ENCODE results near the gene AOC1.

AOC1 gene

GRCh38 chr7:150835702-150836280, 16.5 kb upstream of the AOC1 start:
- no peak for DNase-seq (ENCODE audit: low read depth in 2 of 2)

GRCh38 chr7:150838965-150839650, 13.2 kb upstream of the AOC1 start:
- DNase-seq (ENCODE audit: low read depth in 2 of 2), result no peak

DNA sequence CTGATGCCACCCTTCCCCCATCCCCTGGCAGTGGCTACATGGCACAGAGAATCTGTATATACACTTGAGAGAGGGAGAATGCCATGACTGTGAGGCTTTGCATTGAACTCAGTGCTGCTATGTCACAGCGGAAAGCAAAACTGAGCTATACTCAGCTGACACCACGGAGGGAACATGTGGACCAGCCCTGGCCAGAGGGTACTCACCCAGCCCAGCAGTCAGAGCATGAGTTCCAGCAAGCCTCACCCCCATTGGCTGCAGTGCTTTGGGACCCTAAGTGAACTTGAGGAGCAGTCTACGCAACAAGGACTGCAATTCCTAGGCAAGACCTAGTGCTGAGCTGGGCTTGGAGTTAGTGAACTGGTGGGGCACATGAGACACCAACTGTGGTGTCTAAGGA, 10.3 kb upstream of the AOC1 start:
- no peak for DNase-seq (ENCODE audit: low read depth in 2 of 2)

DNA sequence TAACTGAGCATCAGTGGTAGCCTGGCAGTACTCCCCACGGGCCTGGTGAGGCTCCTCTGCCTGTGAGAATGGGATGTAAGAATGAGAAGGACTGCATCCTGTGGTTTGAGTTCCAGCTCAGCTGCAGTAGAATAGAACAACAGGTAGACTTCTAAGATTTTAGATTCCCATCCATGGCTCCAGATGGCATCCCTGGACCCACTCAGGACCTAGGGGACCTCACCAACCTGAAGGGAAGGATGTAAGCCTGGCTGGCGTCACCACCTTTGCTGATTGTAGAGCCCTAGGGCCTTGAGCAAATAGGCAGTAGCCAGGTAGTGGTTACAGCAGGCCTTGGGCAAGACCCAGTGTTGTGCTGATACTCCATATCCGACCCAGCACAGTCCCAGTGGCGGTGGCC, 9.6 kb upstream of the AOC1 start:
- DNase-seq (ENCODE audit: low read depth in 2 of 2), result no peak

- DNase-seq (ENCODE audit: low read depth in 2 of 2), result no peak
These were observed 6.9 kb upstream of the AOC1 start for GRCh38 chr7:150845421-150845861.

DNA sequence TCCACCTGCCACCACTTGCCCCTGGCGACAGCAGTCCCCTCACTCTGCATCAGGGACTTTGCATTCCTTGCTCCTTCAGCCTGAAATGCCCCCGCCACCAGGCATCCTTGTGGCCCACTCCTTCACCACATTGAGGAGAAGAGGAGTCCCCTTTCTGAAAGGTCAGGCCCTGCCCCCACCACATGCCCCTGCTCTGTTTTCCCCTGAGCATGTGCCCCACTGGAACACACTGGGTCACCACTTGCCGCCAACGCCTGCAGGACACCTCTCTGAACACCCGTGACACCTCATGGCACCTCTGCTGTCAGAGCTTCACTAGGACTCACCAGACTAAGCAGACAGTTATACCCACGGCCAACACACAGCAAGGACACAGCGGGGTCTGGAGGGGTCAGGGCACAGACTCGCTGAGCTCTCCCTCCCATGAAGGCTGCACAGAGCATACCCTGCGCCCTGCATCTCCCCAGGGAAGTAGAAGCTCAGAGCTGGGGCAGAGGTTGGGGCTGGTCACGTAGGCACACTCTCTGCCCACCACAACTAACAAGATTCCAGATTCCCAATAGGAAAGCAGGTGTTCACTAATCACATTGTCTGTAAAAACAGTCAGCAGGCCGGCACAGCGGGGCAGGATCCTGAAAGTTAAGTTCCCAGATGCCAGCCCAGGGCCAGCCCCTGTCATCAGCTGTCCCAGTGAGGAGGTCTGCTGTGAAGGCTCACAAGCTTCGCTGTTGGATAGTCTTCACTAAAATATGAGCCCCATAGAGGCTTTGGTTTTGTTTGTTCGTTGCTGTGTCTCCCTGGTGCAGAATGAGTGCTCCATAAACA, 5.8 kb upstream of the AOC1 start:
- no peak for DNase-seq (ENCODE audit: low read depth in 2 of 2)

DNA sequence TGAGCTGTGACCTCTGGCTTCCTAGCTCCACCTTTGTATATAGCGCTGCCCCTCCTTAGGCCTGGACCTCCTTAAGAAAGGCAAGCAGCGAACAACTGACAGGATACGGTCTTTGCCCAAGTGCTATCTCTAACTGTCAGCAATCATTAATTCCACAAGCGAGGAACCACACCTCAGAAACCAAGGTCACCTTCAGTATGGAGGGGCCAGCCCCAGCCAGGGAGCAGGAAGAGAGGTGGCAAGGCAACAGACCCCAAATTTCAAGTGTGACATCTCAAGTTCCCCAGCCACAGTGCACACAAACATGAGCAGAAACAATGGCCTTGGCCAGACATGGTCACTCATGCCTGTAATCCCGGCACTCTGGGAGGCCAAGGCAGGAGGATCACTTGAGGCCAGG, 4.8 kb upstream of the AOC1 start:
- no peak for DNase-seq (ENCODE audit: low read depth in 2 of 2)

DNA sequence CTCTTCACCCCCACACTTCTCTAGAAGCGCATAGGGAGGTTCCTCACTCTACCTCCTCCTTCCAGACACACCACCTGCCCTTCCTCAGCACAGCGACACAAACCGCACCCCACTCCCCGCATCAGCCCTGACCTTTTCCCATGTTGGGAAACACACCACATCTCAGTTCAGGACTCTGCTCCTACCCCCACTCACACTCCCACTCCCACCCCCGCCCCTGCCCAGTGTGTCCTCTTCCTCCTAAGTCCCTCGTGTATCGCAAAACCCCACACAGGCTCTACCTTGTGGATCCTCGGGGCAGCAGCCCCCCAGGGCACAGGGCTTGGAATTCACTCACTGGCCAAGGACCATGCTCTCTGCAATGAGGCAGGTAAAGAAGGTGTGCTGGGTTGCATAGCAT, 4.2 kb upstream of the AOC1 start:
- DNase-seq (ENCODE audit: low read depth in 2 of 2), result no peak

DNA sequence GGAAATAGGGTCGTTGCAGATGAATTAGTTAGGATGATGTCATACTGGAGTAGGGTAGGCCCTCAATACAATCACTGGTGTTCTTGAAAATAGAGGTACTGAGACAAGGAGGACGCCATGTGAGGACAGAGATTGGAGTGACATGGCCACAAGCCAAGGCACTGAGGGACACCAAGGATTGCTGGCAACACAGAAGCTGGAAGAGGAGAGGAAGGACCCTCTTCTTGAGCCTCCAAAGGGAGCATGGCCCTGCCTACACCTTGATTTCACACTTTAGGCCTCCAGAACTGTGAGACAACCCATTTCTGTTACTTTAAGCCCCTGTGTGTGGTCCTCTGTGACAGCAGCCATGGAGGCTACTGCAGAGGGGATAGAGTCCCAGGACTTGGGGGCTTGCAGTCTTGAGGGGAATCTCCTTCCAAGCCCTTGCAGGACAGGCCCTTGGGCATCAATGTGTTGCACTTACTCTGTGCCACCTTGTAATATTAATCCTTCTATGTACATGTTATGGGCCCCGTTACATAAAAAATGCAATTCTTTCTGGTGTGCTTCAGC, 3.7 kb upstream of the AOC1 start:
- no peak for DNase-seq (ENCODE audit: low read depth in 2 of 2)

- no peak for DNase-seq (ENCODE audit: low read depth in 2 of 2)
These were observed 3.0 kb upstream of the AOC1 start for GRCh38 chr7:150849204-150849775.

DNA sequence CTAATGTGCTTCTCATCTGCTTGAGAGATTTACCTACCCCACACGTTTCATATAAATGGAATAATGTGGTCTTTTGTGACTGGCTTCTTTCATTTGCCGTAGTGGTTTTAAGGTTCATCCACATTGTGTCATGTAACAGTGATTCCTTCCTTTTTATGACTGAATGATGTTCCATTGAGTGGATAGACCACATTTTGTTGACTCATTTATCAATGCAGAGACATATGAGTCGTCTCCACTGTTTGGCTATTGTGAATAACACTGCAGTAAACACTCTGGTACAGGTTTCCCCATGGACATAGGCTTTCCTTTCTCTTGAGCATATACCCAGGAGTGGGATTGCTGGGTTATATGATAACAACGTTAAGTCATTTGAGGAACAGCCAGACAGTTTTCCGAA, 2.0 kb upstream of the AOC1 start:
- DNase-seq (ENCODE audit: low read depth in 2 of 2), result no peak

DNA sequence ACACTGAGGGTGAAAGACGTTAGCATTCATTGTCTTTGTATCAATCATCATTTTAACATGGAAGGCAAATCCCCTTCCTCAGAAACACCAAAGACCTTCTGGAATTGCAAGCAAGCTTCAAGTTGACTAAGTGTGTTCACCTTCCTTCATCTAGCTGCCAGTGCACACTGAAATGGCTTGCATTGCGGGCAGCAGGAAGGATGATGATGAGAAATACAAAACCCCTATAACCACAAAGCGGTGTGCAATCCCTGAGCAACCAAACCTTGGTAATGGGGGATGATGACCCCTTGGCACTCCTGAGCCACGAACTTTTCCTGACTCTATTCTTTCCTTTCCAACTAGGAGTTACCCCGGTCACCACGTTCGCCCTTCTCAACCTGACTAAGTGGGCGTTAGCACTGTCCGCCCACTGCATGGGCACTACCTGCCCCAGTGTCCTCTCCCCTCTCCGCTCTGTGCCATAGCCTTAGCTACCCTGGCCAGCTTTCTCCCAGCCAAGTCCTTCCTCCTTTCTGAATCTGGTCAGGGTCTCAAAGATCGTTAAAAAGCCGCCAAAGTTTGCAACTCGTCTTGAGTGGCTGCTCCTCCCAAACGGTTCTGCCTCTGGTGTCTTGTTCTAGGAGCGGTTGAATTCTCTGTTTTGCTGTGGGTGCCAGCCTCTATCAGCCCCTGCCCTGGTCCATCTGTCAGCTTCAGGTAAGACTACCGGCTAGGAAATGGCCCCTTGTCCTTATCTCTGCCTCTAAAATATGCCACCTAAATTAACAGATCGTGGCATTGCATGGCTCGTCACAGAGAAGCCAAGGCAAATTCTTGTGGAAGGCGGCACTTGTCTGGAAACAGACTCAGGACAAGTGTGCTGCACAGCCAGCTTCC, 586 bp upstream of the AOC1 start:
- DNase-seq (ENCODE audit: low read depth in 2 of 2), result no peak

DNA sequence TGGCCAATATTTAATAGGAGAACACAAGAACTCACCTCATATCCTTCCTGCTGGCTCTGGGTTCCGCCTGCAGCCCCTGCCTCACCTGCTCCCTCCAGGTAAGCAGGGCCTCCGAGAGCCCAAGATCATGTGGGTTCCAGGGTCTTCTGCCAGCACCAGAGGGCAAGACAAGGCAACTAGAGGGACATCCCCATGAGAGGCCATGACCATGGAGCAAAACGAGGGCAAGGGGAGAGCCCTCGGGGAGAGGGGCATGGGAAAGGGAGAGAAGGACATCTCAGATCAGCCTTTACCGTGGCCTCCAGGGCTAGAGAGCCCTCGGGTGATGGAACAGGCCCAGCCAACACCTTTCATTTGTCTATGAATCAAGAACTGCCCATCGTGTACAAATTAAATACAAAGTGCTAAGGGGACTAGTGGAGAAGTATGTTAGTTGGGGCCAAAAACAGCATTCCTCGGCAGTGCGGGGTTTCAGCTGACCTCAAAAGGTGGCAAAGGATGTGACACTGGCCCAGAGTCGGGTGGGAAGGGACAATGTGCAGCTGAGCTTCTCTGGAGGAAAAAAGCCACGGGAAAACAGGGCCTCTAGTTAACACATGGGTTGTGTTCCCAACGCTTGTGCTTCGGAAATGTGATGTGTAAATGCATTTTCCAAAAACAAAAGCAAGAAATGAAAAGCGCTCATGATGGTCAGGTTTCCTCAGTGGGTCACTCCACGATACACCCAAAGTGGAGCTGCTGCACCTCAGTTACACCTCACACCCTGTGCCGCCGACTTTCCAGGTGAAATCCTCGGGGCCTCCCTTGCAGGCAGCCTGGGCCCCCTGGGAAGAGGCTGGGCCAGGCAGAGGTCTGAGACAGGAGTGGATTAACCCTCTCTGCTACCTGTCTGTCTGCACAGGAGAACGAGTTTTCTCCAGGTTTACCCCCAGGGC, 2.0 kb downstream of the AOC1 start:
- no peak for DNase-seq (ENCODE audit: low read depth in 2 of 2)

DNA sequence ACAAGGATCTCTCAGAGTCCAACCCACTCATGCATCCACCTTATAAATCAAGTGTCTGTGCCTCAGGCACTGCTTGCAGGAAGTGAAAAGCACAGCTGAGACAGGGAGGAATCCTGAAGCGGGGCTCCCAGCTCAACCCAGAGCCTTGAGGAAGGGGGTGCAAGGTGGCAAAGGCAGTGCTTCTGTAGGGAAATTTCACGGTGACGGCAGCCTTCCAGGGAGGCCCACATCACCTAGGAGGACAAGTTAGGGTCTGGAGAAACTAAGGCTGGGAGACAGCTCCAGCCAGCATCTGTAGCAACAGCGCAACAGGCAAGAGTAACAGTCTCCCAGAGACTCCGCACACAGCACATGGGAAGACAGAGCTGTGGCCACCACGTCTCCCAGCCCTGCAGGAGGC, 2.7 kb downstream of the AOC1 start:
- DNase-seq (ENCODE audit: low read depth in 2 of 2), result no peak

DNA sequence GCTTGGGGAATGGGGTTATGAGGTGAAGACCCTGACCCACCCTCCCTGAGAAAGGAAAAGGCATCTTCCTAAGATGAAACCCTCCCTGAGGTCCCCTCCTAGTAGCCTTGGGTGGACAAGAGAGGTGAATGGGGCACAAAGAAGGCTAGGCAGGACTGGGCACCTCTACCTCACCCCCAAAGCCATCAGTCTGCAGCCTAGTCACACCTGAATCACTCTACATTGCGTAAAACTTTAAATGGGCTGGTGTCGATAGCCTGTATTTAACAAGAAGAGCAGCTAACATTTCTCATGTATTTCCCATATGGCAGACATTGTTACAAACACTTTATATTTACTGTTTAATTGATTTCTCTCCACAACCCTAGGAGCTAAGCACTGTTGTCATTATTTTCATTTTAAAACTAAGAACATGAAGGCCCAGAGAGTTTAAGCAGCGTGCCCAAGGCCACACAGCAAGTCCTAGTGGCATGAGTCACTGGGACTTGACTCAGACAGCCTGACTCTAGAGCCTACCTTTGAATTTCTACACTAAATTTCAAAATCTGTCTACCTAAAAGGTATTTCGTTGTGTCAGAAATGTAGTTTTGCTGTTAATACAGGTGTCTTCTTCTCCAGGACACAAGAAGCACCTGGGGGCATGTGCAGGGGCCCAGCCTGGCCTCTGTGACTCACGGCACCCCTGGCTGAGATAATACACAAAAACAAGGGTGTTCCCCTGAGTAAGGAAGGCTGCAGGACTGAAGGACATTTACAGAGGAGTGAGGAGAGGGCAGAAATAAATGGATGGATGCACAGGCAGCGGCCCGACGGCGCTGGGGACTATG, 3.4 kb downstream of the AOC1 start:
- DNase-seq (ENCODE audit: low read depth in 2 of 2), result no peak

- no peak for DNase-seq (ENCODE audit: low read depth in 2 of 2)
These were observed 4.3 kb downstream of the AOC1 start for GRCh38 chr7:150856303-150857275.

DNA sequence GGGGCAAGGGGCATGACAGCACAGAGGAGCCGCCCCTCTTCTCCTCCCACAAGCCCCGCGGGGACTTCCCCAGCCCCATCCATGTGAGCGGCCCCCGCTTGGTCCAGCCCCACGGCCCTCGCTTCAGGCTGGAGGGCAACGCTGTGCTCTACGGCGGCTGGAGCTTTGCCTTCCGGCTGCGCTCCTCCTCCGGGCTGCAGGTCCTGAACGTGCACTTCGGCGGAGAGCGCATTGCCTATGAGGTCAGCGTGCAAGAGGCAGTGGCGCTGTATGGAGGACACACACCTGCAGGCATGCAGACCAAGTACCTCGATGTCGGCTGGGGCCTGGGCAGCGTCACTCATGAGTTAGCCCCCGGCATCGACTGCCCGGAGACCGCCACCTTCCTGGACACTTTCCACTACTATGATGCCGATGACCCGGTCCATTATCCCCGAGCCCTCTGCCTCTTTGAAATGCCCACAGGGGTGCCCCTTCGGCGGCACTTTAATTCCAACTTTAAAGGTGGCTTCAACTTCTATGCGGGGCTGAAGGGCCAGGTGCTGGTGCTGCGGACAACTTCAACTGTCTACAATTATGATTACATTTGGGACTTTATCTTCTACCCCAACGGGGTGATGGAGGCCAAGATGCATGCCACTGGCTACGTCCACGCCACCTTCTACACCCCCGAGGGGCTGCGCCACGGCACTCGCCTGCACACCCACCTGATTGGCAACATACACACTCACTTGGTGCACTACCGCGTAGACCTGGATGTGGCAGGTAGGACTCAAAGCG, 5.1 kb downstream of the AOC1 start:
- no peak for DNase-seq (ENCODE audit: low read depth in 2 of 2)

Measured in stimulated activated CD8-positive, alpha-beta memory T cell treated with anti-CD3 and anti-CD28 coated beads, Interleukin-7, amount 100 ng/mL, for 1 hour (primary cell).